GM12874 (cell line): ENCODE results near the gene AOC3.

Source experiments
- CTCF ChIP-seq: IDR thresholded peaks from 2 replicates; pipeline ENCODE4 v1.5.1; 2011; ENCODE audit warnings: low read depth, mild to moderate bottlenecking, control low read depth, low read length, moderate library complexity; ENCODE audit not compliant: insufficient read depth

AOC3 gene

GRCh38 chr17:42893359-42893758, 42.4 kb downstream of the AOC3 start:
- TF ChIP-seq CTCF, result no peak

- no peak for TF ChIP-seq CTCF
Observed at GRCh38 chr17:42894283-42895184, 43.5 kb downstream of the AOC3 start.

- no peak for TF ChIP-seq CTCF
Observed at GRCh38 chr17:42895185-42895555, 44.2 kb downstream of the AOC3 start.

- TF ChIP-seq CTCF, result no peak
Observed at GRCh38 chr17:42898147-42898811, 47.3 kb downstream of the AOC3 start.

GRCh38 chr17:42900460-42901331, 49.7 kb downstream of the AOC3 start, which contains the start of gene G6PC1:
Gene G6PC1, plus strand, starts transcription at chr17:42900799. Its CDS starts 78 bp downstream, at chr17:42900877.
- TF ChIP-seq CTCF, result no peak

GRCh38 chr17:42901535-42902229, 50.7 kb downstream of the AOC3 start:
- no peak for TF ChIP-seq CTCF

- no peak for TF ChIP-seq CTCF
Observed at GRCh38 chr17:42904110-42904469, 53.1 kb downstream of the AOC3 start.
